Keratinocyte (primary cell): ENCODE data around the gene SYCN.

Experiments
- CTCF ChIP-seq, 3 experiments: IDR thresholded peaks in 1 of 3; conservative IDR thresholded peaks in 1 of 3; optimal IDR thresholded peaks in 1 of 3; 2 replicates in 2 of 3; 3 replicates in 1 of 3; pipeline versions ENCODE3 to v1.5.1; 2011; ENCODE audit warnings: low read length in 3 of 3, mild to moderate bottlenecking in 3 of 3, moderate library complexity in 2 of 3, control low read depth in 1 of 3, inconsistent platforms in 1 of 3; ENCODE audit not compliant: insufficient read depth in 2 of 3; ENCODE audit errors: extremely low read depth in 1 of 3
- EZH2 ChIP-seq: IDR thresholded peaks from one replicate; pipeline ENCODE4 v1.6.1; 2012; ENCODE audit warnings: inconsistent platforms, mild to moderate bottlenecking, low read length, moderate library complexity

GRCh38 chr19:39211731-39212374 is 7.8 kb upstream of the SYCN start:
- TF ChIP-seq CTCF (optimal IDR thresholded peaks at IDR 0.05 in 1 of 3, IDR thresholded peaks at IDR 0.05 in 1 of 3, conservative IDR thresholded peaks at IDR 0.05 in 1 of 3; ENCODE audit: extremely low read depth in 1 of 3, insufficient read depth in 2 of 3, low read length in 3 of 3): no peak
- no peak for TF ChIP-seq EZH2
